Stomach (tissue), 9 donors: ENCODE results near the gene MTFR2. TPM values are rescaled to one million over a fixed set of nuclear protein-coding genes. Genes with fewer than 3 reads are reported as not detected.

Experiments
- DNase-seq, 2 donors: peaks; one replicate each; pipeline versions ENCODE4 v3.0.0 to v3.0.0-alpha.2; 2013 to 2019
- H3K27ac ChIP-seq, 5 donors: fragments of 200-600 bp in 4 of 5; sonication (generic) in 4 of 5; one replicate each; pipeline ENCODE4 v1.5.1; 2013 to 2019; ENCODE audit warnings: mild to moderate bottlenecking in 1 of 5, moderate library complexity in 1 of 5
- H3K27me3 ChIP-seq, 3 donors: fragments of 200-600 bp; sonication (generic); one replicate each; pipeline ENCODE4 v1.5.1; 2017 to 2019; ENCODE audit warnings: mixed run types in 1 of 3
- H3K36me3 ChIP-seq, 4 donors: fragments of 200-600 bp; sonication (generic); 1 replicate in 3 of 4; 2 replicates in 1 of 4; pipeline ENCODE4 v1.5.1; 2016 to 2019
- H3K4me1 ChIP-seq, 4 donors: fragments of 200-600 bp; sonication (generic); one replicate each; pipeline ENCODE4 v1.5.1; 2016 to 2019
- H3K4me3 ChIP-seq, 4 donors: fragments of 200-600 bp; sonication (generic) in 3 of 4; one replicate each; pipeline ENCODE4 v1.5.1; 2016 to 2019; ENCODE audit warnings: mild to moderate bottlenecking in 1 of 4
- H3K9me3 ChIP-seq, 4 donors: fragments of 200-600 bp; sonication (generic); one replicate each; pipeline ENCODE4 v1.5.1; 2016 to 2019
- EP300 ChIP-seq: sonication (generic); formaldehyde crosslinking; IDR thresholded peaks from one replicate; pipeline ENCODE4 v1.6.1; 2017; ENCODE audit warnings: antibody characterized with exemption
- POLR2A ChIP-seq, 4 donors: fragments of 450-650 bp; IDR thresholded peaks; one replicate each; pipeline ENCODE4 v1.6.1; 2016; ENCODE audit warnings: antibody characterized with exemption in 4 of 4, control low read depth in 2 of 4, mild to moderate bottlenecking in 1 of 4, moderate library complexity in 1 of 4
- POLR2AphosphoS5 ChIP-seq, 3 donors: sonication (generic); formaldehyde crosslinking; IDR thresholded peaks; one replicate each; pipeline ENCODE4 v1.6.1; 2016; ENCODE audit warnings: antibody characterized with exemption in 3 of 3
- WGBS, 5 donors: extraction: QIAGEN DNeasy Blood & Tissue Kit in 3 of 5; methylation state at CpG; one replicate each; pipeline versions ENCODE4 v1.1.5 to v1.1.7; 2013 to 2018; 5-methylcytosine and 5-hydroxymethylcytosine counted together
- intact Hi-C: fragments of 100-400 bp; cut with DNase I; formaldehyde crosslinking; loops from one replicate; pipeline ENCODE4 v1.15.1; 2023; ENCODE audit warnings: low total_unique reads
- polyA plus RNA-seq, 3 donors: library from polyadenylated mRNA; stranded (reverse); fragments of 200-250 nt; gene quantifications; one replicate each; pipeline ENCODE4 v1.2.3, GENCODE V29; 2013
- total RNA-seq, 5 donors: library from RNA; depleted of rRNA; stranded (reverse); fragments of >200 nt; gene quantifications; one replicate each; pipeline versions ENCODE4 v1.1.0 to v1.2.3, GENCODE V29; 2014 to 2016
- TF ChIP-seq, protein P1 (sequence below), 7 experiments: fragments of 450-650 bp in 4 of 7; fragments of 200-600 bp in 3 of 7; sonication (generic) in 3 of 7; IDR thresholded peaks; one replicate each; pipeline ENCODE4 v1.5.1; 2016 to 2019; ENCODE audit warnings: antibody characterized with exemption in 7 of 7, control low read depth in 2 of 7, mild to moderate bottlenecking in 1 of 7
- donor health status: healthy with polysubstance abuse.
- donor health status: Bipolar disorder and iron deficiency.
- donor health status: healthy.

Gene MTFR2
- total and polyA plus RNA-seq, 8 donors, result 1.8 to 4.0 (median 2.0) TPM; not detected in 3

DNA sequence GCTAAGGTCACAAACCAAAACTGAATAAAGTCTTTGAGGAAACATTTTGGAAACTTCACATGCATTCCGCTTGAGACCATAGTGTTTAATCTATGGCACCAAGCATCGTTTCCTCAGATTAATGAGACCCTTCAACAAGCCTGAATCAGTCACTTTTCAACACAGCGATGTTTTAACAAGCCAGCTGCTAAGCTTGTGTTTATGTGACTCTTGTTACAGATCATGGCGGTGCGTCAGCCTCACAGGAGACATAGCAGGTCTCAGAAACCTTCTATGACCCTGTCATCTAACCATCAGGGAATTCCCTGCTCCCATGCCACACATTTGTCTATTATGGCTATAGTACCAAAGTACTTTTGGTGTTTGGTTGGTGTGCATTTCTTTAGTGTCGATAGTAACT is 57.2 kb downstream of the MTFR2 start:
- DNase-seq, result no peak
- no peaks in the 10 kb centered on the region for H3K27me3 ChIP-seq
- no peak overlapping the region for H3K27ac ChIP-seq
- H3K4me1 ChIP-seq, result peaks cover 0 to 5% (median 0%) of the 10 kb centered on the region in 4 donors
- TF ChIP-seq, protein P1, sequence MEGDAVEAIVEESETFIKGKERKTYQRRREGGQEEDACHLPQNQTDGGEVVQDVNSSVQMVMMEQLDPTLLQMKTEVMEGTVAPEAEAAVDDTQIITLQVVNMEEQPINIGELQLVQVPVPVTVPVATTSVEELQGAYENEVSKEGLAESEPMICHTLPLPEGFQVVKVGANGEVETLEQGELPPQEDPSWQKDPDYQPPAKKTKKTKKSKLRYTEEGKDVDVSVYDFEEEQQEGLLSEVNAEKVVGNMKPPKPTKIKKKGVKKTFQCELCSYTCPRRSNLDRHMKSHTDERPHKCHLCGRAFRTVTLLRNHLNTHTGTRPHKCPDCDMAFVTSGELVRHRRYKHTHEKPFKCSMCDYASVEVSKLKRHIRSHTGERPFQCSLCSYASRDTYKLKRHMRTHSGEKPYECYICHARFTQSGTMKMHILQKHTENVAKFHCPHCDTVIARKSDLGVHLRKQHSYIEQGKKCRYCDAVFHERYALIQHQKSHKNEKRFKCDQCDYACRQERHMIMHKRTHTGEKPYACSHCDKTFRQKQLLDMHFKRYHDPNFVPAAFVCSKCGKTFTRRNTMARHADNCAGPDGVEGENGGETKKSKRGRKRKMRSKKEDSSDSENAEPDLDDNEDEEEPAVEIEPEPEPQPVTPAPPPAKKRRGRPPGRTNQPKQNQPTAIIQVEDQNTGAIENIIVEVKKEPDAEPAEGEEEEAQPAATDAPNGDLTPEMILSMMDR (IDR thresholded peaks at IDR 0.05), result no peak
- no peak for TF ChIP-seq EP300
- TF ChIP-seq POLR2AphosphoS5 (IDR thresholded peaks at IDR 0.05), result no peak
- TF ChIP-seq POLR2A (IDR thresholded peaks at IDR 0.05), result no peak
- intact Hi-C loops, result no loop called here
- no peaks in the 10 kb centered on the region for H3K9me3 ChIP-seq
- peaks cover 0 to 17% (median 9%) of the 10 kb centered on the region in 4 donors for H3K36me3 ChIP-seq
- 67 to 82% (median 81%) methylated on average over 6 of the region's 6 CpGs for WGBS, 5 donors
- H3K4me3 ChIP-seq, result no peak overlapping the region

DNA sequence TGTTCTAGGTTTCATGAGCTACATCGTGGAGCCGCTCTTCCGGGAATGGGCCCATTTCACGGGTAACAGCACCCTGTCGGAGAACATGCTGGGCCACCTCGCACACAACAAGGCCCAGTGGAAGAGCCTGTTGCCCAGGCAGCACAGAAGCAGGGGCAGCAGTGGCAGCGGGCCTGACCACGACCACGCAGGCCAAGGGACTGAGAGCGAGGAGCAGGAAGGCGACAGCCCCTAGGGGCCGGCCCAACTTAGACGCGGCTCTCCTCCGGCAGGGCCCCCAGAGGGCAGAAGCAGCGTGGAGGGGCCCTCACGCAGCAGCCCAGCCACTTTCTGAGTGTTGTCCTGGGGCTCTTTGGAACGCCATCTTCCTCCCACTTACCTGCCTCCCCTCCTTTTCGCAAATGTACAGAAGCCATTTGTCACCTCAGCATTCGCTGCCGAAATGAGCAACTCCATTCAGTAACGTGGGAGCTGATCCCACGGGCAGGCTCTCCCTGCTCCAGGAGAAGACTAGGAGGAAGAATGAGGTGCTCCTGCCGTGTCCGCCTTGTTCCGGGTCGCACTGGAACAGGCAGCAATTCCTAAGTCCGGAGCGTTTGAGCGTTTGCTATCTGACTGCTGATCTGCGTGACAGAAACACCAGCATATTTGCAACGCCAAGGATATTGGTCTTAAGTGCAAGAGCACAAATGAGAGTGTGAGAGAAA is 58.4 kb downstream of the MTFR2 start:
- intact Hi-C loops, result no loop called here
- TF ChIP-seq, protein P1 (IDR thresholded peaks at IDR 0.05), result no peak
- TF ChIP-seq POLR2A (IDR thresholded peaks at IDR 0.05) (no peak), POLR2AphosphoS5 (IDR thresholded peaks at IDR 0.05) (no peak), EP300 (no peak)
- 92 to 96% (median 96%) methylated on average over 17 to 32 of the region's 32 CpGs for WGBS, 5 donors
- no peaks in the 10 kb centered on the region for H3K27me3 ChIP-seq
- H3K27ac ChIP-seq, result no peak overlapping the region
- no peak overlapping the region for H3K4me3 ChIP-seq
- DNase-seq, result no peak
- no peaks in the 10 kb centered on the region for H3K9me3 ChIP-seq
- H3K4me1 ChIP-seq, result peaks cover 0 to 5% (median 0%) of the 10 kb centered on the region in 4 donors
- peaks cover 0 to 28% (median 10%) of the 10 kb centered on the region in 4 donors for H3K36me3 ChIP-seq

DNA sequence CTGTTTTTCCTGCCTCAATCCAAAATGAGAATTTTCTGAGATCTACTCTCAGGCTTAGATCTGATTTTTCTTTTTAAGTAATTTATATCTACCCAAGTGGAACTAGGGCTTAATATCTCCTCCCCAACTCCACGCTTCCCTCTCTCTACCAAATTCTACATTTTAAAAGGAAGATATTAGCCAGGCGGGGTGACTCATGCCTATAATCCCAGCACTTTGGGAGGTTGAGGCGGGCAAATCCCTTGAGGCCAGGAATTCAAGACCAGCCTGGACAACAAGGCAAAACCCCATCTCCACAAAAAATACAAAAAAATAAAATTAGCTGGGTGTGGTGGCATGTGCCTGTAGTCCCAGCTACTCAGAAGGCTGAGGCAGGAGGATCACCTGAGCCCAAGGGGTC is 61.0 kb downstream of the MTFR2 start:
- intact Hi-C loops, result no loop called here
- Histone ChIP-seq H3K36me3 (peaks cover 0 to 28% (median 10%) of the 10 kb centered on the region in 4 donors), H3K4me1 (peaks cover 0 to 5% (median 0%) of the 10 kb centered on the region in 4 donors), H3K9me3 (no peaks in the 10 kb centered on the region), H3K27me3 (no peaks in the 10 kb centered on the region), H3K27ac (no peak overlapping the region), H3K4me3 (no peak overlapping the region)
- 85 to 93% (median 87%) methylated on average over 3 of the region's 3 CpGs for WGBS, 5 donors
- DNase-seq, result no peak
- TF ChIP-seq POLR2AphosphoS5 (IDR thresholded peaks at IDR 0.05), result no peak
- no peak for TF ChIP-seq EP300
- no peak for TF ChIP-seq POLR2A (IDR thresholded peaks at IDR 0.05)
- TF ChIP-seq, protein P1 (IDR thresholded peaks at IDR 0.05), result no peak

DNA sequence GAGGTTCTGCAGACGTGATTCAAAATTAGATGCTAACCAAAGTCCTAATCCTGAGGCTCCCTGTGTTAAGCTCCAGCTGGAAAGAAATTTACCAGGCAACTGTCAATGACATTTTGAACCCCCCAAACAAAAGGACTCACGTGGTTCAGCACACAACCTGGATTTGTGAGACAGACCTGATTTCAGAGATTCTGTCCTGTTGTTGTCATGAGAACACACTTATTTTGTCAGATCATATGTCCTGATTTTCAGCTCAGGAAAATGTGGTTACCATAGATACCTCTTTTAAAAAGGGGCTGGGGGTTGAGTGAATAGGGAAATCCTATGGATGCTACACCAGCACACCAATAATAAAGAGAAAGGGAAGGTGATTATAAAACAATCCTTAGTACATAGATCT is 61.6 kb downstream of the MTFR2 start:
- DNase-seq, result no peak
- Histone ChIP-seq H3K4me3 (no peak overlapping the region), H3K9me3 (no peaks in the 10 kb centered on the region), H3K36me3 (peaks cover 0 to 28% (median 10%) of the 10 kb centered on the region in 4 donors), H3K27ac (no peak overlapping the region), H3K4me1 (peaks cover 0 to 5% (median 0%) of the 10 kb centered on the region in 4 donors), H3K27me3 (no peaks in the 10 kb centered on the region)
- 56 to 79% (median 64%) methylated on average over 2 of the region's 2 CpGs for WGBS, 5 donors
- TF ChIP-seq POLR2A (IDR thresholded peaks at IDR 0.05) (no peak), EP300 (no peak), POLR2AphosphoS5 (IDR thresholded peaks at IDR 0.05) (no peak)
- TF ChIP-seq, protein P1 (IDR thresholded peaks at IDR 0.05), result no peak
- intact Hi-C loops, result no loop called here
